IPS-20b (cell line): Measurements from ENCODE around the gene NDUFAF3.
A peak's percentile ranks its signal among the peaks of the same experiment; 100 is the strongest.

Experiments
- H3K27ac ChIP-seq: one replicate; pipeline ENCODE4 v1.5.1; 2013; ENCODE audit warnings: low read length
- H3K27me3 ChIP-seq: 2 replicates; pipeline ENCODE4 v1.6.1; 2013; ENCODE audit warnings: mild to moderate bottlenecking, low read length, inconsistent platforms; ENCODE audit not compliant: insufficient read depth
- H3K36me3 ChIP-seq: 2 replicates; pipeline ENCODE4 v1.6.1; 2013; ENCODE audit warnings: low read depth, mild to moderate bottlenecking, inconsistent platforms, low read length, moderate library complexity; ENCODE audit not compliant: insufficient read depth
- H3K4me1 ChIP-seq: 2 replicates; pipeline ENCODE4 v1.6.1; 2013; ENCODE audit warnings: mild to moderate bottlenecking, control low read depth, inconsistent platforms, low read length, moderate library complexity; ENCODE audit not compliant: insufficient read depth
- H3K4me3 ChIP-seq: 2 replicates; pipeline ENCODE4 v1.5.1; 2013; ENCODE audit warnings: mild to moderate bottlenecking, low read length, inconsistent platforms
- H3K9ac ChIP-seq: 2 replicates; pipeline ENCODE4 v1.6.1; 2013; ENCODE audit warnings: low read depth, mild to moderate bottlenecking, inconsistent platforms, low read length, moderate library complexity
- H3K9me3 ChIP-seq: 2 replicates; pipeline ENCODE4 v1.6.1; 2013; ENCODE audit warnings: mild to moderate bottlenecking, low read depth, low read length, inconsistent platforms; ENCODE audit not compliant: insufficient read depth

Gene NDUFAF3

DNA sequence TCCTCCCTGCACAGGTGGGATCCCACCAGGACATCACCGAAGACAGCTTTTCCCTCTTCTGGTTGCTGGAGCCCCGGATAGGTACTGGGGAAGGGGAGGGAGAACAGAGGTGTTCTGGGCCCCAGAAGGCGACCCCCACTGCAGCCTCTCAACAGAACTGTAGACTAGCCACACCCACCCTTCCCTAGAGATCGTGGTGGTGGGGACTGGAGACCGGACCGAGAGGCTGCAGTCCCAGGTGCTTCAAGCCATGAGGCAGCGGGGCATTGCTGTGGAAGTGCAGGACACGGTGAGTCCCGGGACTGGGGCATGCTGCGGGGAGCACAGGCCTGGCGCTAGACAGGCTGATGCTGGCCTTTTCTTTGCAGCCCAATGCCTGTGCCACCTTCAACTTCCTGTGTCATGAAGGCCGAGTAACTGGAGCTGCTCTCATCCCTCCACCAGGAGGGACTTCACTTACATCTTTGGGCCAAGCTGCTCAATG lies 809 bp downstream of the NDUFAF3 start:
- Histone ChIP-seq H3K27me3 (no peaks in the 10 kb centered on the region), H3K4me3 (peak overlapping the region; percentile 98), H3K9me3 (no peaks in the 10 kb centered on the region), H3K27ac (peak overlapping the region; percentile 18), H3K9ac (peak overlapping the region; percentile 94), H3K4me1 (no peaks in the 10 kb centered on the region; the same call in 1 of the 2 replicates), H3K36me3 (peaks cover 49% of the 10 kb centered on the region)

GRCh38 chr3:49023775-49024174 lies 1.9 kb downstream of the NDUFAF3 start:
- H3K27ac ChIP-seq: no peak overlapping the region
- no peak overlapping the region for H3K9ac ChIP-seq
- peaks cover 5% of the 10 kb centered on the region; the same call in 1 of the 2 replicates for H3K4me1 ChIP-seq
- H3K36me3 ChIP-seq: peaks cover 55% of the 10 kb centered on the region
- no peak overlapping the region for H3K4me3 ChIP-seq
- no peaks in the 10 kb centered on the region for H3K27me3 ChIP-seq
- no peaks in the 10 kb centered on the region for H3K9me3 ChIP-seq

GRCh38 chr3:49024449-49024848 lies 2.5 kb downstream of the NDUFAF3 start:
- H3K9me3 ChIP-seq: no peaks in the 10 kb centered on the region
- 0 out of 2 replicates have a peak, but pooled peaks cover 5% of the 10 kb centered on the region for H3K4me1 ChIP-seq
- no peak overlapping the region for H3K4me3 ChIP-seq
- no peaks in the 10 kb centered on the region for H3K27me3 ChIP-seq
- H3K36me3 ChIP-seq: peaks cover 55% of the 10 kb centered on the region
- no peak overlapping the region for H3K9ac ChIP-seq
- no peak overlapping the region for H3K27ac ChIP-seq

DNA sequence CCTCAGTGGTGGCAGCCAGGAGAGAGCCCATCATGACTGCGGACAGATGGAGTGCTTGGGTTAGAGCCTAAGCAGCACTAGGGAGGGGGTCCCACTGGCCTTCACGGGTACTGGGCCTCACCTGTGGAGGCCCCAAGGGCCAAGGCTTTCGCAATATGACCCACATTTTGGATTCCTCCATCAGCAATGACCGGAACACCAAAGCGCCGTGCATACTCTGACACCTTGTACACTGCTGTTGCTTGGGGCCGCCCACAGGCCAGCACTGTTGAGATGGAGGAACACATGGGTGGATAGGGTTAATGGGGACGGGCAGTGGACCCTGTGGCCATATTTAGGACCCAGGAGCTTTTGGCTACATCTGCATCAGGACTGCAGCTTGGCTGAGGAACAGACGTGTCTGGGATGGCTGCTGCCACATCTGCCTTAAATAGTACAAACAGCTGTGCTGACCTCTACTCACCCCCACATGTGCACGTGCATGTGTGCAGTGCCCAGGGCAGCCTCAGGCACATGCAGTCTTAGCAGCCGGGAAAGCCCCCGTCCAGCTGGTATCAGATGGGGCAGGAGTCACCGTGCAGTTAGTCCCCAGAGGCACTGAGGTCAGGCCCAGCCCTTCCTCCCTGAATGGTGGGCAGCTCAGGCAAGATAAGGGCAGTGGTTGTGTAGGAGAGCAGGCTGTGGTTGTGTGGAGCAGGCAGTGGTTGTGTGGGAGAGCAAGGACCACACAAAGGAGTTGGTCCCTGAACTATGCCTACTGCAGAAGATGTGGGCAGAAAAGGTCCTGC lies 3.3 kb downstream of the NDUFAF3 start:
- H3K36me3 ChIP-seq: peaks cover 62% of the 10 kb centered on the region
- no peaks in the 10 kb centered on the region for H3K27me3 ChIP-seq
- H3K4me1 ChIP-seq: 0 out of 2 replicates have a peak, but pooled peaks cover 5% of the 10 kb centered on the region
- no peak overlapping the region for H3K27ac ChIP-seq
- H3K9ac ChIP-seq: no peak overlapping the region
- no peaks in the 10 kb centered on the region for H3K9me3 ChIP-seq
- H3K4me3 ChIP-seq: no peak overlapping the region

GRCh38 chr3:49025793-49026520 lies 4.0 kb downstream of the NDUFAF3 start:
- no peaks in the 10 kb centered on the region for H3K27me3 ChIP-seq
- 0 out of 2 replicates have a peak, but pooled peaks cover 5% of the 10 kb centered on the region for H3K4me1 ChIP-seq
- H3K27ac ChIP-seq: no peak overlapping the region
- no peaks in the 10 kb centered on the region for H3K9me3 ChIP-seq
- peaks cover 70% of the 10 kb centered on the region for H3K36me3 ChIP-seq
- H3K9ac ChIP-seq: no peak overlapping the region
- H3K4me3 ChIP-seq: no peak overlapping the region

- H3K27ac ChIP-seq: no peak overlapping the region
- peaks cover 75% of the 10 kb centered on the region for H3K36me3 ChIP-seq
- H3K9me3 ChIP-seq: no peaks in the 10 kb centered on the region
- H3K4me1 ChIP-seq: 0 out of 2 replicates have a peak, but pooled peaks cover 5% of the 10 kb centered on the region
- H3K9ac ChIP-seq: no peak overlapping the region
- no peaks in the 10 kb centered on the region for H3K27me3 ChIP-seq
- no peak overlapping the region for H3K4me3 ChIP-seq
Measured at GRCh38 chr3:49026536-49026935, 4.6 kb downstream of the NDUFAF3 start.

GRCh38 chr3:49027634-49028033 lies 5.7 kb downstream of the NDUFAF3 start:
- H3K9ac ChIP-seq: no peak overlapping the region
- no peak overlapping the region for H3K27ac ChIP-seq

GRCh38 chr3:49028298-49028672 lies 6.4 kb downstream of the NDUFAF3 start:
- Histone ChIP-seq H3K9me3 (no peaks in the 10 kb centered on the region), H3K27ac (no peak overlapping the region), H3K27me3 (no peaks in the 10 kb centered on the region), H3K4me3 (peak overlapping the region; percentile 86), H3K9ac (peak overlapping the region; percentile 89), H3K4me1 (0 out of 2 replicates have a peak, but pooled peaks cover 5% of the 10 kb centered on the region), H3K36me3 (peaks cover 88% of the 10 kb centered on the region)

More at GRCh38 chr3:49027634-49028033, 5.7 kb downstream of the NDUFAF3 start:
- H3K27me3 ChIP-seq: no peaks in the 10 kb centered on the region
- no peaks in the 10 kb centered on the region for H3K9me3 ChIP-seq
- 0 out of 2 replicates have a peak, but pooled peaks cover 5% of the 10 kb centered on the region for H3K4me1 ChIP-seq
- 0 out of 2 replicates have a peak overlapping the region, but pooled peaks have one; percentile 86 for H3K4me3 ChIP-seq
- H3K36me3 ChIP-seq: peaks cover 86% of the 10 kb centered on the region

DNA sequence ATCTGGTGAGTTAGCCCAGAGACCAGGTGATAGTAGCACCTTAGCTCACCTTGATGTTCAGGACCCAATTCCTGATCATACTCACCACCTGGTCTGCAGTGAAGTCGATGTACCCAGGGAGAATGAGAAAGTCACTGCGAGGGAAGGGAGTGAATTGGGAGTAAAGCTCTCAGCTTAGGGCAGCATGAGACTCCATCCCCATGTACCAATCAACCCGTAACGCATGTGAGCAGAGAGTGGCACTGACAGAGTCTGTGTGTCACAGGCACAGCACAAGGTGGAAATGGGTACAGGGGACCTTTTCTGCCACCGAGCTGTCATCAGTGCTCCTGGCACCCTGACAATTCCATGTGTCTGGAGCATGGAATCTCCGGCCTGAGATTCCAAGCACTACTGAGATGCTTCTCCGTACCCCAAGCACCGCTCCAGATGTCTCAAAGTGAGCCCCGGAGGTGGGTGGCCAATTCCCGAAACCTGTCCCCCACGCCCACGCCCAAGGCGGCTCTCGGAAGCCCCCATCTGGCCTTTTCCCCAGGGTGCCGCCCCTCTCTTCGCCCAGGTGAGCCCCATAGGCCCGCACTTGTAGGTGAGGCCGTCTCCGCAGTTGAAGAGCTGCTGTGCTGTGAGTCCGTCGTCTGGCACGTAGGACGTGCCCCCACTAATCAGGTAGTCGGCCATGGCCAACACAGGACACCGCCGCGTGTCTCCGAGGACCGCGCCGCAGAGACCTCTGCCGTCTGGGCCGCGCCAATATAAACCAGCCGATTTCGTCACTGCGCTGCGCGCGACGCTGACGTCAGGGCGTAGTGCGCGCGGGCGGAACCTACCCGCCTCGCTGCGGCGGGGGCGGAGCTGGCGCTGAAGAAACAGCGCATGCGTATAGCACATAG lies 7.0 kb downstream of the NDUFAF3 start, which contains the start of gene IMPDH2:
TSS of gene IMPDH2 (minus strand) at position 726 of the 890 bp plus-strand sequence. CDS start at position 678, 48 bp downstream.
- H3K36me3 ChIP-seq: peaks cover 88% of the 10 kb centered on the region

GRCh38 chr3:49029563-49029884 lies 7.6 kb downstream of the NDUFAF3 start:
- H3K9ac ChIP-seq: peak overlapping the region; percentile 33; the same call in 1 of the 2 replicates
- no peak overlapping the region for H3K27ac ChIP-seq
- peak overlapping the region; percentile 17; the same call in 1 of the 2 replicates for H3K4me3 ChIP-seq
- H3K27me3 ChIP-seq: no peaks in the 10 kb centered on the region
- 0 out of 2 replicates have a peak, but pooled peaks cover 5% of the 10 kb centered on the region for H3K4me1 ChIP-seq
- H3K36me3 ChIP-seq: peaks cover 87% of the 10 kb centered on the region
- H3K9me3 ChIP-seq: no peaks in the 10 kb centered on the region

More for the DNA sequence above, 7.0 kb downstream of the NDUFAF3 start, which contains the start of gene IMPDH2:
- Histone ChIP-seq H3K27ac (no peak within 1 kb of the TSS), H3K9ac (peak within 1 kb of the TSS; percentile 89), H3K9me3 (no peaks in the 10 kb centered on the region), H3K4me3 (peak within 1 kb of the TSS; percentile 86), H3K4me1 (0 out of 2 replicates have a peak, but pooled peaks cover 5% of the 10 kb centered on the region), H3K27me3 (no peaks in the 10 kb centered on the region)

DNA sequence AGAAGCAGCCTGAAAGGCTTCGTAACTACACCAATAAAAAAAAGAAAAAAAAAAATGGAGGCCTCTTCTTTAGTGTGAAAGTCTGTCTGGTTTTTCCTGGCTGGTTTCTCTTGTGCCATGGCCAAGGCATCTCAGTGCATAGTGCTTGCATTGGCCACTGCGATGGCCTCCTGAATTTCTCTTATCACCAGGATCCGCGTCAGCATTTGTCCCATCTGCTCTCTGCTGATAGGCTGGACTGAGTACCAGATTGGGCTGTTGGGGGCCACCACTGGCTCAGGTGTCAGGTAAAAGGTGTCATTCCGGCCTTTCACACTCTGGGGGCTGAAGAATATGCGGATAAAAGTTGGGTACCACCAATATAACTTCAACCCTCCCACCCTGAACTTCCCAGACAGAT lies 8.4 kb downstream of the NDUFAF3 start:
- Histone ChIP-seq H3K4me1 (0 out of 2 replicates have a peak, but pooled peaks cover 5% of the 10 kb centered on the region), H3K9ac (no peak overlapping the region), H3K4me3 (no peak overlapping the region), H3K27ac (no peak overlapping the region), H3K36me3 (peaks cover 87% of the 10 kb centered on the region), H3K9me3 (no peaks in the 10 kb centered on the region), H3K27me3 (no peaks in the 10 kb centered on the region)
